Measurements from ENCODE around the gene IL1RL2.

Gene IL1RL2

GRCh38 chr2:102284611-102285010, 97.8 kb downstream of the IL1RL2 start:
- TF ChIP-seq YY1 (IDR thresholded peaks at IDR 0.05; ENCODE audit: insufficient read depth, insufficient read length): no peak
- TF ChIP-seq SUZ12 (IDR thresholded peaks at IDR 0.05; ENCODE audit: extremely low read depth, insufficient read depth, insufficient read length): no peak
- TF ChIP-seq ZNF274 (IDR thresholded peaks at IDR 0.05; ENCODE audit: low read depth, low read length): no peak
- Histone ChIP-seq H3K4me3 (ENCODE audit: insufficient read length, low read depth) (no peak overlapping the region), H3K36me3 (ENCODE audit: insufficient read depth, insufficient read length, low read length) (no peaks in the 10 kb centered on the region), H3K4me1 (ENCODE audit: insufficient read depth, insufficient read length) (no peaks in the 10 kb centered on the region), H3K9ac (ENCODE audit: insufficient read length, low read depth) (no peak overlapping the region), H3K9me3 (ENCODE audit: insufficient read depth, low read length) (no peaks in the 10 kb centered on the region), H3K27me3 (ENCODE audit: insufficient read depth, insufficient read length) (no peaks in the 10 kb centered on the region)
- DNase-seq (ENCODE audit: low read depth, low spot score): no peak

- TF ChIP-seq YY1 (IDR thresholded peaks at IDR 0.05; ENCODE audit: insufficient read depth, insufficient read length) (no peak), ZNF274 (IDR thresholded peaks at IDR 0.05; ENCODE audit: low read depth, low read length) (no peak), SUZ12 (IDR thresholded peaks at IDR 0.05; ENCODE audit: extremely low read depth, insufficient read depth, insufficient read length) (no peak)
- no peaks in the 10 kb centered on the region for H3K36me3 ChIP-seq (ENCODE audit: insufficient read depth, insufficient read length, low read length)
- no peaks in the 10 kb centered on the region for H3K4me1 ChIP-seq (ENCODE audit: insufficient read depth, insufficient read length)
- H3K9me3 ChIP-seq (ENCODE audit: insufficient read depth, low read length): no peaks in the 10 kb centered on the region
- no peak overlapping the region for H3K9ac ChIP-seq (ENCODE audit: insufficient read length, low read depth)
- H3K27me3 ChIP-seq (ENCODE audit: insufficient read depth, insufficient read length): no peaks in the 10 kb centered on the region
- no peak for DNase-seq (ENCODE audit: low read depth, low spot score)
- no peak overlapping the region for H3K4me3 ChIP-seq (ENCODE audit: insufficient read length, low read depth)
These were observed 98.5 kb downstream of the IL1RL2 start for GRCh38 chr2:102285368-102285767.

DNA sequence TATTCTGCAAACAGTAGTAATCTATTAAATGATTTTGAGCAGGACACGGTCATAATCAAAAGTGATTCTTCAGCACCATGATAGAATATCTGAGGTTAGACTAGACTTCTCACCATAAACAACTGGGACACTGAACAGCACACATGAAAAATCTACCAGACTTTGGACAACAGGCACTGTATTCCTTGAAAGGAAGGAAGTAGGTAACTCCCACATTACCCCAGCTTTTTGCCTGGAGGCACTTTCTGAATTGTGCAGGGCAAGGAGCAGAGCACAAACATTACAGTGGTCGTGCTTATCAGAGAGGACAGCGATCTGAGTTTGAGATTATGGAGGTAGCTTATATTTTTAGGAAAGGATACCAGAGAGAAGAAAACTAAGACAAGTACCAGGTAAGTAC, 99.2 kb downstream of the IL1RL2 start:
- no peaks in the 10 kb centered on the region for H3K9me3 ChIP-seq (ENCODE audit: insufficient read depth, low read length)
- no peak overlapping the region for H3K9ac ChIP-seq (ENCODE audit: insufficient read length, low read depth)
- H3K4me1 ChIP-seq (ENCODE audit: insufficient read depth, insufficient read length): no peaks in the 10 kb centered on the region
- no peak for DNase-seq (ENCODE audit: low read depth, low spot score)
- H3K4me3 ChIP-seq (ENCODE audit: insufficient read length, low read depth): no peak overlapping the region
- no peaks in the 10 kb centered on the region for H3K27me3 ChIP-seq (ENCODE audit: insufficient read depth, insufficient read length)
- H3K36me3 ChIP-seq (ENCODE audit: insufficient read depth, insufficient read length, low read length): no peaks in the 10 kb centered on the region
- TF ChIP-seq SUZ12 (IDR thresholded peaks at IDR 0.05; ENCODE audit: extremely low read depth, insufficient read depth, insufficient read length): no peak
- no peak for TF ChIP-seq ZNF274 (IDR thresholded peaks at IDR 0.05; ENCODE audit: low read depth, low read length)
- no peak for TF ChIP-seq YY1 (IDR thresholded peaks at IDR 0.05; ENCODE audit: insufficient read depth, insufficient read length)

GRCh38 chr2:102289129-102289528, 102.3 kb downstream of the IL1RL2 start:
- H3K9me3 ChIP-seq (ENCODE audit: insufficient read depth, low read length): no peaks in the 10 kb centered on the region

More at GRCh38 chr2:102289129-102289528, 102.3 kb downstream of the IL1RL2 start:
- Histone ChIP-seq H3K4me1 (ENCODE audit: insufficient read depth, insufficient read length) (no peaks in the 10 kb centered on the region), H3K27me3 (ENCODE audit: insufficient read depth, insufficient read length) (no peaks in the 10 kb centered on the region), H3K4me3 (ENCODE audit: insufficient read length, low read depth) (no peak overlapping the region), H3K9ac (ENCODE audit: insufficient read length, low read depth) (no peak overlapping the region), H3K36me3 (ENCODE audit: insufficient read depth, insufficient read length, low read length) (no peaks in the 10 kb centered on the region)
- TF ChIP-seq SUZ12 (IDR thresholded peaks at IDR 0.05; ENCODE audit: extremely low read depth, insufficient read depth, insufficient read length): no peak
- no peak for DNase-seq (ENCODE audit: low read depth, low spot score)
